HG03439 (cell line): ENCODE measurements around the gene PTPRK.
"Not testable (repeated sequence)": the region's sequence is repeated elsewhere in the genome, so short reads cannot be mapped to it uniquely, and the experiment has no call there.

ENCODE experiments used
- ATAC-seq: cut with Tn5 transposase; IDR thresholded peaks from one replicate; pipeline ENCODE4 v1.9.1; 2021; ENCODE audit warnings: mild to moderate bottlenecking, moderate library complexity; ENCODE audit not compliant: unreplicated experiment

The PTPRK gene

DNA sequence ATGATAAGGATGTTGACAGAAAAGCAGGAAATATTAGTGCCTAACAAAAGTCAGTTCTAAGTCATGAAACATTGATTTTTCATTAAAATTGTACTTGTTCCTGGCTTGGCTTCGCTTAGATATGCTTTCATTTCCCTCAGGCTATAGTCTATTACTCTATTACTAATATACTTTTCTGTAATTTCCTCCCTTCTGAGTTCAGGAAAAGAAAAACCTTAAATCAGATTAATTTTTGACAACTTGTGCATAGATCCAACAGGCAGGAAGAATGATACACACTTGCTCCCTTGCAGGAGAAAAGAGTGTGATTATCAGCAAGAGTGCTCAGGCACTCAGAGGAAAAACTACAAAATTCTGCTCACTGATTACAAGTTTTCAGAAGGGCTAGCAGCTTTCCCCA lies 474.4 kb downstream of the PTPRK start:
- ATAC-seq = no peak

DNA sequence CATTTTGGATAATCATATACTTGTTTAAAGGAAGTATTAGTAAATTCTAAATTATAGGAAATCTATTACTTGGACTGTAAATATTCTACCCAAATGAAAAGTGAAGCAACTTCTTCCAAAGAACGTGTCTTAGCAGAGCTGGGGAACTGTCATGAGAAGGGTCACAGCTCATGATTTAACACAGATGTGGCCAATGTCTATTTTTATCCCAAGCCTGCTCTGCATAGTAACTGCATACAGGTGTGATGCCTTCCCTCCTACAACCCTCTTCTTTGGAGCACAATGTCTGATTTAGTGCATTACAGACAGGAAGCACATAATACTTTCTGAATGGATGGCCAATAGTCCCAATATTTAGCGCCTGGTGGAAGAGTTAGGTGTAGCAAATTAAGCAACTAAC lies 480.9 kb downstream of the PTPRK start:
- no peak for ATAC-seq

DNA sequence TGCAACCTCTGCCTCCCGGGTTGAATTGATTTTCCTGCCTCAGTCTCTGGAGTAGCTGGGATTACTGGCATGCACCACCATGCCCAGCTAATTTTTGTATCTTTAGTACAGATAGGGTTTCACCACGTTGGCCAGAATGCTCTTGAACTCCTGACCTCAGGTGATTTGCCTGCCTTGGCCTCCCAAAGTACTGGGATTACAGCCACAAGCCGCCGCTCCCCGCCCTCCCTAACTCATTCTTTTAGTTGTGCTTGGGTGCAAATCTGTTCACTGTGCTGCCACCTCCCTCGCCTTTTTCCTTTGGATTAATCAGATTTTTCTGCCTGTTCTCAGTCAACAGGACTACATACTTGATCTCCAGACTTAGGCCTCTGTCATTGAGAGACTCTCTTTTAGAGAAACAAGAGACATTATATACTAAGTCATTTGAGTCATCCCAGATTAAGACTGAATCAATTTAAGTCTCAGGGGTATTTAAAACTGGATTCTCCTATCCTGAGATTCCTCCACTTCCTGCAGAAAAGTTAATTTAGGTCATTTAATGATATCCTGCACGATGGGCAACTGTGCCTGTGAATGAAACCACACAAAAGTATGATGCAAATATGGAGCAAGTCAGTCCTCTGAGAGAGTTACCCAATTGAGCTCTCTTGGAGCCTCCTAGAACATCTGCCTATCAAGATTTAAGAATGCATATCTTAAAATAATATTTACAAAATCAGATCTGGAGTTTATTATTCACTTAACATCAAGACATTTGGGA lies 483.4 kb downstream of the PTPRK start:
- no peak for ATAC-seq

DNA sequence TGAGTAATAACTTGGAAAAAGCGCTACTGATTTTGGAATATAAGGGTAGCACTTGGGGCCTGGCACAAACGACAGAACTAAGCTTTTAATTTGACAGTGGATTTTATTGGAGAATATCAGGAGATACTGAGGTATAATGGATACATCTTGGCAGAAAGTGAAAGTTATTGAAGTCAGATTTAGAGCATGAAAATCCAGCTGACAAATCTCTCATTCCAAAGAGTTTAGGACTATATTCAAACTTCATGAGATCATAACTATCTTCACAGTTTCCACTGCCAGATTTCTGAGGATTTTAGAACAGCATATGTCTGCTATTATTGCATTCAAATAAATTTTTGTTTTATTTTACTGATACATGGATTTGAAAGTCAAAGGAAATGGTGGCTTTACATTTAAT lies 487.2 kb downstream of the PTPRK start:
- ATAC-seq = no peak

DNA sequence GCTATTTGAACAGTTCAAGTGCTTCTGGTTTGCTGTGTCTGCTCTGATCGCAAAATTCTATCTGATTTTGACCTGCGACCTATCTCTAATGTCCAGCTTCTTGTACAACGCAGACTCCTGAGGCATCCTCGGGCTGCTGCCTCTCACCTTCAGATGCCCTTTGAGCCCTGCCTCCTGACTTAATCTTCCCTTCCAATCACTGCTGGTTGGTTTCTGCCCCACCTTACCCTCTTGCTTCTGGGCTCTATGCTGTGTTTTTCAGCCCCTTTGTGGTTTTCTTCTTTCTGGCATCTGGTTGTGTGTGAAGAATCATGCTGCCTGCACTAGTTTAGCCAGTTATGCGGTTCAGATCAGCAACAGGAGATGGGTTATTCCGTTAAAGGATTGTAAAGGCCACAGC lies 488.4 kb downstream of the PTPRK start:
- ATAC-seq = no peak

DNA sequence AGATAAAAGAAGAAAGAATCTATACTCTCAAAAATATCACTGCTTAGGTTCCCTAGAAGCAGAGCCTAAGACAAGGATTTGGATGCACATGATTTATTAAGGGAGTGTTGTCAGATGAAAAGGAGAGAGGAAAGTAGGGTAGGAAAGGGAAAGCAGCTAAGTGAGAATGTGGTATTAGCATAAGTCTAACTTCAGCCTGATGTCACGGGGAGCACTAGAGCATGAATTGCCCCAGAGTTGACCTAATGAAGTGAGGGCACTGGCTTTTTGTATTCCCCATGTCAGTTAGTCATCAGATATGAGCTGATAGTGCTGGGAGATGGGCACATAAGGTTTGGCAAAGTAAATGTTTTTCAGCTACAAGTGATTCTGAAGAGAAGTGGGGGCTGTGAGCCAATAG lies 490.6 kb downstream of the PTPRK start:
- no peak for ATAC-seq

DNA sequence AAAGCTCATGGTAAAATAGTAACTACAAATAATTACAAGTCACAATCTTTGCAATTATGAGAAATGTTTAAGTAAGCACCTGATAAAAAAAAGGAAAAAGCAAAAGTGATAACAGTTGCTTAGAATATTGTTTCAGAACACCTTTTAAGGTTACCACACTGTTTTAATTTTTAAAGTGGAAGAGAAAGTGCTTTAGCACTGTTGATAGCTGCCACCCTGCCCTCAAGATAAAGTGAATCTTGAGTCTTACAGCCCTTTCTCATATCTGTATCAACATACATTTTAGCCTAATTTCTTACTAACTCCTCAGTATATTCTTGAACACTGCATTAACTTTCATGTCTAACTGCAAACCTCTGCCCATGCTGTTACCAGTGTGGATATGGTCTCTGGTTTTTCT lies 492.2 kb downstream of the PTPRK start:
- ATAC-seq = no peak

DNA sequence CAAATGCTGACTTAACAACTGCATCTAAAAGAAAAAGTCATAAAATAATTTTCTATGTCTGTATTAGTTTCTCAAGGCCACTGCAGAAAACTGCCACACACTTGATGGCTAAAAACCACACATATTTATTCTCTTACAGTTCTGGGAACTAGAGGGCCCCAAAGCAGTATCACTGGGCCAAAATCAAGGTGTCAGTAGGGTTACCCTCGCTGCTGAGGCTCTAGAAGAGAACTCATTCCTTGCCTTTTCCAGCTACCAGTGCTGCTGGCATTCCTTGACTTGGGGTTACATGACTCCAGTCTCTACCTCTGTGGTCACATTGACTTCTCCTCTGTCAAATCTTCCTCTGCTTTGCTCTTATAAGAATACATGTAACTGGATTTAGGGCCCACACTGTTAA lies 494.9 kb downstream of the PTPRK start:
- ATAC-seq = no peak

DNA sequence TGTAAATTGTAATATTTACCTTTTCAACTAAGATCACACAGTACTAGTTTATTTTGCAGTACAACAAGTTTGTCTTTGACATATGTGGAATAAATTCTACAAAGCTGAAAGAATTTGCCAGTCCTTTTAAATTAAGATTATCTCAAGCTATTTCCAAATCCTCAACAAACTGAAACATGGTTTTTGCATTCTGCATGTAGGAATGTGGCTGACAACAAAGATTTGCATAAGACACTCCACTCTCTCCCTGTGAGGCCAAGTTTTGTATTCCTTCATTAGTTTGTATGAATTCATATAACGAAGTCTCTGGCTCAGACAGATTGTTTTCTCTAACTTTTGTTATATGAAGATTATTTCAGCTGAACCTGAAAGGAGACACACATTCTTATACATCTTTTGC lies 495.4 kb downstream of the PTPRK start:
- ATAC-seq = no peak

DNA sequence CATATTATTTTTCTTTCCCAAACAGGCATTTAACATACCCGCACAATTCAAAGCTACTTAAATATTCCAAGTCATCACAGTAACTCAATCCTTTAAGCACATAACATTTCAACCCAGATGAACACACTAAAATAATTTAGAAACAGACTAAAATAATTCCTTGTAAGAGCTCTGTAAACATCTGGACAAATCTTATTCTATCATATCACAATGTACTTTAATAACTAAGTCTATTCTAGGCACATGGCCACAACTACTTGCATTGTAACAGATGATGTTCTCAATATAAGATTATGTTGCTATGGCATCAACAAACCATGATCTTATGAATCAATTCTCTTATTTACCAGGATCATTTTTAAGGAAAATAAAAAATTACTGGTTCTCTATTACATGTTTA lies 496.4 kb downstream of the PTPRK start:
- no peak for ATAC-seq

DNA sequence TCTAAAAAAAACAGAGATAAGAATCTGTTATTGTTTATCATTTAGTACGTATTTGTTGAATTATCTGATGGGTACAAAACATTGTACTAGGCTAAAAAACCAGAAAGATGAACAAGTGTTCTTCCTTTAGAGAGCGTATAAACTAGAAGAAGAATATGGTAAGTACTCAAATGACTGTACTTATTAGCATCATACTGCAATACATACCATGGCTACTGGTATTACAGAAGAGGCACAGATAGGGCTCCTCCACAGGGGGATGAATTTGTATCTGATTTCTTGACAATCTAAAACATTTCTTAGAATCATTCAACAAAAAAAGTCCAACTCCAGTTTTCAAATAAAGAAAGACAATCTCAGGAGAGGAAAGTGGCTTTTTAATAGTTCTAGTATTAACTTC lies 501.6 kb downstream of the PTPRK start:
- ATAC-seq = no peak

DNA sequence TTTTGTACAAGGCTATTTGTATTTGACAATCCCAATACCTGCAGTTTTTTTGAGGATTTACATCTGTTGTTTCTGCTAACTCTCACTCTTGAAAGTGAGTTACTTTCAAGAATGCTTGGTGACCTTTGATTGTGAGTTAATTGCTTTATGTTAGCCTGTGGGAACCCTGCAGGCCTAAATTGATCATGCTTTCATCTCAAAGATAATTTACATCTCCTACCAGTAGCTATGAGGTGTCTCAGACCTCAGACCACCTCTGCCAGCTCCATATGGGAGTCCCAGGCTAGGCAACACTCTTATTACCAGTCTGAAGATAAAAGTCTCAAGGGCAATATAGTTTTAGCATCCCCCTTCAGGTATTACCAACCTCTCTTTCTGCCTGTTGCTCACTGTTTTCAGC lies 503.1 kb downstream of the PTPRK start:
- ATAC-seq = no peak

DNA sequence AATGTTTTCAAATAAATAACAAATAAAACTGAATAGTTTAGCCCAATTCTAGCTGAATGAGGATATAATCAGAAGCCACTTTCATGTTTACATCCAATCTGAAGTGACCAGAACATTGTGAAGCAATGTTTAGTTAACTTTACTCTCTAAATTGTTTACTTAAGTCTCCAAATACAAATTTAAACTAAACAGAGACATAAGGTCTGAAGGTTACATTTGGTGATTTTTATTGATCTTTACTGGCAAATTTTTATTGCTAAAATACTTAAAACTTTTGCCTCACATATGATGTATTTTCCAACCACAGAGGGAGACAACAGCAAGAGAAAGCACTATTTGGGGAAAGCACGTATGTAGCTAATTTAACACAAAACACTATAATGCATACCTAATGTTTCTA lies 512.7 kb downstream of the PTPRK start:
- ATAC-seq = no peak

DNA sequence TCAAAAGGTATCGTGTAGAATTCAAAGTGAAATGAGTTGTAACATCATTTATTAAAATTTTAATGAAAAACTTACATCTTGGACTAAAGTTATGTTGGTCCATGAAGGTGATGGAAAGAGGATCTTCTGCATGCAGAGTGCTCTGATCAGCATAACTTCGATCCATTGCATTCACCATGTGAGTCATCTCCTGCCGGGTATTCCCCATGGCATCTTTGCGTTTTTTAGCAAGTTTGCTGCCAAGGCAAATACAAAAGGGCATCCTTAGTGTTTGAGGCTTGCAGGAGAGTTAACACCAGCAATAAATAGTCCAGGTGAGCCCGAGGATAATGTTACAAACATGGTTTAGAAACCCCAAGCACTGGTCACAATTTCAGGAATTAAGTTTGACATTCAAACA lies 515.4 kb downstream of the PTPRK start:
- ATAC-seq = no peak

DNA sequence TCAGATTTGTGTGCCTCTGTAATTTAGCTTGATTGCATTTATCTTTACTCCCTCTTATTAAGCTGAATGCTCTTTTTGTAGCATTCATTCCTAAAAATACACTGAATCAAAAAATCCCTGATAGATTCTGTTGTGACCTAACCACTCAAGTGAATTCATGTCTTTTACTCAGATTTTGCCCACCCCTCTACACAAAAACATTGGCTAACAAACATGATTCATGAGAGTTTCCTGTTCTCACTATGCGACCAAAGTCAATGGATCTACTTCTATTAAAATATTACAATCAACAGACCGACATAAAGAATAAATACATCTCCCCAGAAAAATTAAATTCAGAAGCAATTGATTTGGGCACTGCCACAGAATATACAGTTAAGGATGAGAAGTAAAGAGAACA lies 520.0 kb downstream of the PTPRK start:
- no peak for ATAC-seq

DNA sequence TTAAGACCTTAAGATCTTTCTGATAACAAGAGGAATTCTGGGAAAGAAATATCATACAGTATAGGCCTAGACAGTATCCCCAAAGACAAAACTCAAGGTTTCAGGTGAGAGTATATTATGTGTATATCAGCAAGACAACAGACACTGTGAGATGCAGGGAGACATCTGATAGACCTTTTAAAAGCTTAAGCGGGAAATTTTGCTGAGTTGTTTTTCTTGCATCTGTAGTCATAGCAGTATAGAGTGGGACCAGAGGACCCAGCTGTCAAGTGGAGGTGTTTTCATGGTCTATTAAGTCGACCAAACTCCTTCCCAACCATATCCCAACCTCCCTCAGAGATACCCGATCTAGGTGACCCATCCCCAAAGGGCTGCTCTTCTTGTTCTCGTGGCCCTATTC lies 521.4 kb downstream of the PTPRK start:
- ATAC-seq = no peak

DNA sequence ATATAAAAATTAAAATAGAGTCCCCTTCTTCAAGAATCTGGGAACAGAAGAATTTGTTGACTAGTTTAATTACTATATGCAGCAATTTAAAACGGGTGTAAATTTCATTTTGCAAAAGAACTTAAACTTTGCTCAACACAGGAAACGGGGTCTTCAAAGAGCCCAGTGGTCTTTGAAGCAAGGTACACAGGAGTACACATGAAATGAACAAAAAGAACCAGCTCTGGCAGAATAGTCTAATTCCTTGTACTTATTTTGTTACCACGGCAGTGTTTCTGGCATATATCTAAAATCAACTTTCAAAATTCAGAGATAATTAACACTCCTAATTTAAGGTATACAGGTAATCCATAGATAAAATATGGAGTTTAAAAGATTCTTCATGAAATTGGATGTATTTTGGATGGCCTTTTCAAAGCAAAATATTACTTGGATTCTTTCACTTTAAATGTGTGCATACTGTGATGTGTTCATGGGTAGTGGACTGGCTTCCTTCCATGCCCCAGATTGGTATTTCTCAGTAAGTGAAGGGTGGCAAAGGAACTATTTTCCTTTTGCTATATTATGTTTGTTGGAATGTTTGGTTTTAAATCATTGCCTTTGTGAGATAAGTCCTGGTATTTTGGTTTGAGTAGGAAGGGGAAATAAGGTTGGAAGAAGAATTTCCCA lies 522.8 kb downstream of the PTPRK start:
- no peak for ATAC-seq

DNA sequence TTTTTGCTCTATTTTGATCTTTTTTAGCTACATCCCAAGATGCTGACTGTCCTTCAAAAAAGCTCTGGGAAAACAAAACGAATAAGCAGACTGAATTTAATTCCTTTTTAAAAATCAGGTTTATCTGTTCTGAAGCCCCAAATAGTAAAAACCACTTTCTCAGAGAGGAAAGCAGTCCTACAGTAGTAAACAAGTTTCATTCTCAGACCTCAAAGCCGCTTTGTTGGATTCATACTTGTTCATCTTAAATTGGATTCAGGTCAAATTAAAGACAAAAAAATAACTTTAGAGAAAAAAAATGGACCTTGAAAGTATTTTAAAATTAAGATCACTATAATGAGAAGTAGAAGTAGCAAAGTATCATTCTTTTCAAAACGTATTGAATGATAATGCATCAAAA lies 523.5 kb downstream of the PTPRK start:
- ATAC-seq = no peak

DNA sequence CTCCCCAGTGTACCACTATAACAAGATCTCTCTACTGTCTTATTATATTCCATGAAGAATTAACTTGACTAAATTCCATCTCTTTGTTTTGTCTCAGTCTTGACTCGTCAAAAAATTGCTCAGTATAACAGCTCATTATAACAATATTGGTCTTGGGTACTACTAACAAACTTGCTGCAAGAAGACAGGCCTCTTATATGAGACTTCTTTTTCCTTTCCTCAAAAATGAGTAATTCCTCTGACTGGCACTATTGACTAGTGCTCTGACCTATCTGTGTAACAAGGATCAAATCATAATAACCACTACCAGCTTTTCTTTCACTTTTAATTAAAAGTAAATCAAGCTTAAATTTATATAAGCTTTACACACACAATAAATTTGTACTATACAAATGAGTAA lies 528.3 kb downstream of the PTPRK start:
- no peak for ATAC-seq

DNA sequence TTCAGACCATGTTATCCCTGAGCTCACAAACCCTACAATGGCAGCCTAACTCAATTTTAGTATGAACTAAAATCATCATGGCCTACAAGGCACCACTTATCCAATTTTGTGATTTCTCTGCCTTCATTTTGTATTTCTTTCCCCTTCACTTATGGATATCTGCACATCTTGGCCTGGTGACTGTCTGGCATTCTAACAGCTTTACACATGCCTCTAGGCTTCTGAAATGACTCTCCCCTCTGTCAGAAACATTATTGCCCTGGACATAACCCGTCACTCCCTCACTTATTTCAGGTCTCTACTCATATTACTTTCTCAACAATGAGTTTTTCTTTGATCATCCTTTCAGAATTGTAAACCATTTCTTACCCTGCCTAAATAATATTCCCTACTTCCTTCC lies 530.3 kb downstream of the PTPRK start:
- no peak for ATAC-seq

DNA sequence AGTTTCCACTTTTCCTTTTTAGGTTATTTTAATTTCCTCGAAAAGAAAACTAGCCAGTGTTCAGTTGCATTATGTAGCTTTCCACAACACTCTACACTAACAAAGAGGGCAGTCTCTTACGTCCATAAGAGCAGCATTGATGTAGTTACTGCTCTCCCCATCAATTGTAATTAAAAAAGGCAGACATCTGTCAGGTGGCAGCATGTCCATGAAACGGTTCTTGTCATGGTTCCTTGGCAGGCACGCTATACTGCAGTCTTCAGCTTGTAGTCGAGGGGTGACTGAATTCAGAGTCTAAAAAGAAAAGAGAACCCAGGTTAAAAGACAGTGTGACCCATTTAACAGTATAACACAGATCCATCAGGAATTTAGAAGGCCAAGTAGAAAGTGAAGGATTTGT lies 539.4 kb downstream of the PTPRK start:
- no peak for ATAC-seq

DNA sequence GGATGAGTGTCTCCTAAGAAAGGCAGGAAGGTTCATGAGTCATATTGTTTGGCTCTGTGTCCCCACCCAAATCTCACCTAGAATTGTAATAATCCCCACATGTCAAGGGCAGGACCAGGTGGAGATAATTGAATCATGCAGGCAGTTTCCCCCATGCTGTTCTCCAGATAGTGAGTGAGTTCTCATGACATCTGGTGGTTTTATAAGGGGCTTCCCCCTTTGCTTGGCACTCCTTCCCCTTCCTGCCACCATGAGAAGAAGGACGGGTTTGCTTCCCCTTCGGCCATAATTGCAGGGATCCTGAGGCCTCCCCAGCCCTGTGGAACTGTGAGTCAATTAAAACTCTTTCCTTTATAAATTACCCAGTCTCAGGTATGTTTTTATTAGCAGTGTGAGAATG lies 542.2 kb downstream of the PTPRK start:
- ATAC-seq = not testable (repeated sequence)

DNA sequence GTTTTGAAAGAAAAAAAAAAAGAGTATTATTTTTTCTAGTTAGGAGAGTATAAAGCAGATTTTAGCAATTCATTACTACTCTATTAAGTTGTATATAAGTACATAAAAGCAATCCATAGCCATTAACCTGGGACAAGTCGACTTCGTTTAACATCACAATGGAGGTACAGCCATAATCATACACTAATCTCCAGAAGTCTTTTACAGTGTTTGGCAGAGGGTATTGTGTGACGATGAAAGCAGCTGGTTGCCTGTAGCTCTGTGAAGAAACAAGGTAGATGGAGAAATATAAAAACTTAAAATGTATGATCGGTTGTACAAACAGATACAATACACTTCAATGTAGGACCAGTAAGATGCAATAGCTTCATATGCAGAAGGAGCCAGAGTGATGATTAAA lies 543.6 kb downstream of the PTPRK start:
- no peak for ATAC-seq
